T1000 (cell line): ENCODE results near the gene GAL3ST2.
"Not testable (repeated sequence)": the region's sequence is repeated elsewhere in the genome, so short reads cannot be mapped to it uniquely, and the experiment has no call there.

Experiments used
- DNase-seq: peaks from one replicate; lab custom pipeline; 2025; ENCODE audit warnings: mixed read lengths; lab: John Stamatoyannopoulos, UW

The GAL3ST2 gene

GRCh38 chr2:241820625-241821384, 44.2 kb downstream of the GAL3ST2 start:
- no peak for DNase-seq

DNA sequence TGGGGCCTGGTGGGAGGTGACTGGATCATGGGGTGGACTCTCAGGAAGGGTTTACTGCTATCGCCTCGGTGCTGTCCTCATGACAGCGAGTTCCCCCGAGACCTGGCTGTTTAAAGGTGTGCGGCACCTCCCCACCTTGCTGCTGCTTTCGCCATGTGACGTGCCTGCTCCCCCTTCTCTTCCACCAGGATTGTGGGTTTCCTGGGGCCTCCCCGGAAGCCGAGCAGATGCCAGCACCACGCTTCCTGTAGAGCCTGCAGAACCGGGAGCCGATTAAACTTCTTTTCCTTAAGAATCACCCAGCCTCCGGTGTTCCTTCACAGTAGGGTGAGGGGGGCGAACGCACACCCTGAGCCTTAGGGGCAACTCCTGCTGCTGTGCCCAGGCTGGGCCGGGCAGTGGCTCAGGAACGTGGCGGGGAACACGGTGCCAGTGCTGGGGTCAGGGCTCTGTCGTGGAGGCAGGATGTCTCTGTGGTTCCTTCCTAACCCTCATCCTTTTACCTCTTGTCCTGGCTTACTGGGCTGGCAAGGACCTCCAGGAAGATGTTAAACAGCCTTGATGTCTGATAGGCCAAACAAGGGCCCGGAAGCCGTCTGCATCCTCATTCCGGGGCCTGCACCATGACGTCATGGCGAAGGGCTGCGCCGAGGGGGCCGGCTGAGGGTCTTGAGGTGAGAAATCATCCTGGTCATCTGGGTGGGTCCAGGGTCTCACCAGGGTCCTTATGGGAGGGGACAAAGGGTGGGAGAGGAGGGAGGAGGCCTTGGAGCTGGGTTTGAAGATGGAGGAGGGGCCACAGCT, 45.0 kb downstream of the GAL3ST2 start:
- no peak for DNase-seq

DNA sequence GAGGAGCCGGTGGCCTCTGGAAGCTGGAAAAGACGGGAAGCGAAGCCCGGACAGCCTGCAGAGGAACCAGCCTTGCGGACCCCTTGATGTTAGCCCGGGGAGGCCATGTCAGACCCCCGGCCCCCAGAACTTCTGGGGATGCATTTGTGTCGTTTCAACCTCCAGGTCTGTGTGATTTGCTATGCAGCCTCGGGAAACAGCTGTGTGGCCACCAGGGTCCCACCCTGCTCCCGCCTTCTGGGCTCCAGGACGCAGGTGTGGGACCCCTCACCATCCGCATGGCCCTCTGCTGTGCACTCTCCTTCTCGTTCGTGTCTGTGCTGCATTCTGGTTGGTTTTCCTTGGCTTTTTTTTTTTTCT, 45.6 kb downstream of the GAL3ST2 start:
- no peak for DNase-seq

DNA sequence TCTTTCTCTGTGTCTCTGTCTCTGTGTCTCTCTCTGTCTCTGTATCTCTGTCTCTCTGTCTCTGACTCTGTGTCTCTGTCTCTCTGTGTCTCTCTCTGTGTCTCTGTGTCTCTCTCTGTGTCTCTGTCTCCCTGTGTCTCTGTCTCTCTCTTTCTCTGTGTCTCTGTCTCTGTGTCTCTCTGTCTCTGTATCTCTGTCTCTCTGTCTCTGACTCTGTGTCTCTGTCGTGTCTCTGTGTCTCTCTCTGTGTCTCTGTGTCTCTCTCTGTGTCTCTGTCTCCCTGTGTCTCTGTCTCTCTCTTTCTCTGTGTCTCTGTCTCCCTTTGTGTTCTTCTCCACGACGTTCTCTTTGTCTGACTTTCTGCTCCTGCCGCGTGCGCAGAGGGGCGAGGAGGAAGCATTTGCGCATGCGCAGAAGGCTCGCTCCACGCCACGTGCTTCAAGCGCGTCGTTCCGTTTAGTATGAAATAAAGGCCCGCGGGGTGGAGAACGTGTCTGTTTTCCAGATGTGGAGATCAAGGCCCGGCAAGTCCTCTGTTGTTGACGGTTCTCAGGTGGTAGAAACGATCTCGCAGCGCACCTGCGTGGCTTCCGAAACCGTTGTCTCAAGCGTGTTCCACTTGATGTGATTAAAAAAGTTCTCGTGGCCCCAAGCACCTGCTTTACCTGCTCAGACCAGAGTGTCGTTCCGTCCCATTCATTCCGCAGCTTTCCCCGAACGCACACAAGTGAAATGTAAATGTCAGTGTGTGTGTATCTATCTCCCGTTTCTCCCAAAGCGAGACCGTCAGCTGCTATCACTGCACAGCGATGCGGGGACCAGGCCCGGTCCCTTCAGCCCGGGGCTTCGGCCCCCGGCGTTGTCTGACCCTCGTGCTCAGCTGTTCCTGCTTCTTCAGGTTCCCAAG, 47.2 kb downstream of the GAL3ST2 start:
- peak; percentile 28 for DNase-seq

GRCh38 chr2:241827394-241827793, 50.8 kb downstream of the GAL3ST2 start:
- no peak for DNase-seq

DNA sequence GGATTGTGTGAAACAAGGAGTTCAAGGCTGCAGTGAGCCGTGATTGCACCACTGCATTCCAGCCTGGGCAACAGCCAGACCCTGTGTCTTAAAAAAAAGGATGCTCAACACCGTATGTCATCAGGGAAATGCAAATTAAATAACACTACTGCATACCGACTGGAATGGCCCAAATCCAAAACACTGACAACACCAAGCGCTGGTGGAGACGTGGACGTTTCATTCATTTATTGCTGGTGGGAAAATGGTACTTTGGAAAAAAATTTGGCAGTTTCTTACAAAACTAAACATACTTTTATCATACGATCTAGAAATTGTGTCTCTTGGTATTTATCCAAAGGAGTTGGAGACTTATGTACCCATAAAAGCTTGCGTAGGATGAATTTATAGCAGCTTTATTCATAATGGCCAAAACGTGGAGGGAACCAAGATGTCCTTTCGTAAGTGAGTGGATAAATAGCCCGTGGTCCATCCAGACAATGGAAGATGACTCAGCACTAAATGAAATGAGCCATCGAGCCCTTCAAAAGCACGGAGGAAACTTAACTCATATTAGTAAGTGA, 56.6 kb downstream of the GAL3ST2 start:
- DNase-seq, result no peak

DNA sequence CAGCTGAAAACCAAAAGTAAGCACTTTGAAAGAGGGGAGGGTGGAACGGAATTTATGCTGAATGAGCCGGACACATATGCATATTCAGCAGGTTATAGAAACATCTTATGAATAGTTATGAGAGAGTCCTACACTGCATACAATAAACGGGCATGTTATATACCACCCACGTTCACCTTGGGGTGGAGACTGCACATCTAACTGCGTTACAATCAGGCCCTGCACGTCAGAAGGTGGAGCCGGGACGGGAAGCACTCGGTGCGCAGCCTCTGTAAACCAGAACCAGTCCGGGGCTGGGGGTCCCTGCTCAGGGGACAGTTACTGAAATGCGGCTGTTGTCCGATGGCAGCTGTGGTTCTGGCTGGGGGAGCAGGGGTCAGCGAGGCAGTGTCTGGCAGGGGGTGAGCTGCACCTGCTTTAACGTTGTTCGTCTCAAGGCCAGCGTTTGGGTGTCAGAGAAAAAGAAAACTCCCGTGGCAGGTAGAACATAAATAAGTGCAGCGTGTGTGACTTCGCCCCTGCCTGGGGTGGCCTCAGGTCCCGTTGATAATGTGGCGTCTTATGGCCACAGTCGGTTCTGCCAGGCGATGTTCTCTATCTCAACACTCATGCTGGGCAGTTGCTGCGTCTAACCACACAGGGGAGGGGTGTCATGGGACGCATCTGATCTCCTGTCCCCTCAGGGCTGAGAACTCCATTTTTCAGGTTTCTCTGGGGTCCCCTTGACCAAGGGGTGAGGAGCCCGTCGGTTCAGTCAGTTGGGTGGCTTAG, 57.3 kb downstream of the GAL3ST2 start:
- DNase-seq, result not testable (repeated sequence)

GRCh38 chr2:241834527-241835210, 58.0 kb downstream of the GAL3ST2 start:
- DNase-seq, result no peak

- DNase-seq, result no peak
Observed at GRCh38 chr2:241835611-241836010, 59.0 kb downstream of the GAL3ST2 start.

GRCh38 chr2:241836292-241836691, 59.7 kb downstream of the GAL3ST2 start:
- no peak for DNase-seq

- no peak for DNase-seq
Observed at GRCh38 chr2:241837197-241837965, 60.8 kb downstream of the GAL3ST2 start.

DNA sequence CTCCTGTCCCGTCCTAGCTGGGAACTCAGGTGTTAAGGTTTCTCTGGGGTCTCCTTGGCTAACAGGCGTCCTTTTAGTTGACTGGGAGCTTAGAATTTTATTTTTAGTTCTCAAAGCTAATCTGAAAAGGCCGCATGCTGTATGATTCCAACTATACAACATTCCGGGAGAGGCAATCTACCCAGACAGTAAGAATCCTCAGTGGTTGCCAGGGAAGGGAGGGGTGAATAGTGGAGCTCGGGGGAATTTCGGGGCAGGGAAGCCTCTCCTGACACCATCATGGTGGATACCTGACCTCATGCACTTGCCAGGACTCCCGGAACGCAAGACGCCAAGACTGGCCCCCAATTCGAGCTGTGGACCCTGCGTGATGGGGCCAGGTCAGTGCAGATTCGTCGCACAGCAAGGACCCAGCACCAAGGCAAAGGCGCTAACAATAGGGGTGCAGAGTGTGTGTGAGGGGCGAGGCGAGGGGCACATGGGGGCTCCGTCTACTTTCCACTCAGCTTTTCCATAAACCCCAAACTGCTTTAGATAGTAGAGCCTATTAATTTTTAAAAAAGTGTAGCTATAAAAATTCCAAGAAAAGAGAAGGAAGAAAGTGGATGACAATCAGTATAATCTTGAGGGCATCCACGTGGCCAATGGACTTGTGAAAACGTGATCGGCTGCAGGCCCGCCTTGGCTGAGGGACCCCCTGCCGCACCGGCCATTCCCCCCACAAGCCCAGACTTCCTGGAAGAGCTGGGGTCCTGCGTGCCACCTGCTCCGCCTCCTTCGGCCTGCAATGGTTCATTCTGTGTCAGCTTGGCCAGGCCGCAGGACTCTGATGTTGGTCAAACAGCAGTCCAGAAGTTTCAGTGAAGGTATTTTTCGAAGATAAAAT, 64.8 kb downstream of the GAL3ST2 start:
- DNase-seq, result no peak

- no peak for DNase-seq
Observed at GRCh38 chr2:241842067-241842415, 65.4 kb downstream of the GAL3ST2 start.

GRCh38 chr2:241842620-241843211, 66.1 kb downstream of the GAL3ST2 start:
- DNase-seq, result no peak

DNA sequence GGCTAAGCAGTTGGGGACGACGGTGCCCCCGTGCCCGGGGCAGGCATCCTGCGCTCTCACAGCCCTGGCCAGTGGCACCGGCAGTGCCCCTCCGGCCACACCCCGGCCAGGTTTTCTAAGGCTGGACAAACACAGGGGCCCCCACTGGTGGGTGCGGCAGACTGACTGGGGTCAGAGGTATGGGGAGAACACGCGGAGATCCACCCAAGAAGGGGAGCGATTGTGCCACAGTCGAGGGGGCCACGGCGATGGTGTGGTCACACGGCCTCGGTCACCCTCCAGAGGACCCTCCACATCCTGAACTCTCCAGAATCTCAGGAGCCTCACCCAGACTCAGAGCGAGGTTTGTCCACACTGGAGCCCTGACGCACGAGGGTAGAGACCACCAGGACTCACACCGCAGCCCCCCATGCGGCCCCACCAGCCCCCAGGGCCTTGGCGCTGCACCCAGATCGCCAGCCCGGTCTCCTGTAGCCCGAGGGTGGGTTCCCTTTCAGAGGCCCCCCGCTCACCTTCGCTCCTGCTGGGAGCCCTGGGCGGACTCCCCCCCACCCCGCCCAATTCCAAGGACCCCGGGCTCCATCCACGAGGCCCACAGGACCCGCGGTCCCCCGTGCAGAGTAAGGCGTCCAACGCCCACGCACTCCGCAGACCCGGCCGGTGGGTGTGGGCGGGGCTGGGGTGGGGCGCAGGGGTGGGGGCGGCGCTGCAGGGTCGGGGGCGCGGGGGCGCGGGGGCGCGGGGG, 66.9 kb downstream of the GAL3ST2 start:
- no peak for DNase-seq

DNA sequence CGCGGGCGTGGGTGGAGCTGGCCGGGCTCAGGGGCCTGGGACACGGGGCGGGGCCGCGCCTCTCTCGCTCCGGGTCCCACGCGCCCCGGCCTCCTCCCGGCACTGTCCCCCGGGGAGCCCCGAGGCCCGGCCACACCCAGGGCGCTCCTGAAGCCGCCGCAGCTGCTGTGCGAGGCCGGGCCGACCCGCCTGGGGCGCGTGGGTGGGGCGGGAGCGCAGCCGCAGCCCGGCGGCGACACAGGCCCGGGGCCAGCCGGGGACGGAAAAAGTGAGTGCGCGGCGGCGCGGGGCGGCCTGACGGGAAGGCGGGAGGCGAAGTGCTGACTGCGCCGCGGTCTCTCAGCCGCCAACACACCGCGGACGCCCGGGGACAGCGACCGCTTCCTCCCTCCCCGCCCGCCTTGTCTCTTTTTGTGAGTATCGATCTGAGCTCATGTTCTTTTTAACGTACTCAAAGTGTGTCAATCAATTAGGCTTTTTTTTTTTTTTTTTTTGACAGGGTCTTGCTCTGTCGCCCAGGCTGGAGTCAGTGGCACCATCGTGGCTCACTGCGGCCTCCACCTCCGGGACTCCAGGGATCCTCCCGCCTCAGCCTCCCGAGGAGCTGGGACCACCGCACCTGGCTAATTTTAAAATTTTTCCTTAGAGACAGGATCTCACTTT, 67.6 kb downstream of the GAL3ST2 start:
- no peak for DNase-seq
